Left kidney (tissue), 8 donors: Measurements from ENCODE around the gene POMC. TPM values are rescaled to one million over a fixed set of nuclear protein-coding genes. Genes with fewer than 3 reads are reported as not detected.
"Not testable (repeated sequence)": the region's sequence is repeated elsewhere in the genome, so short reads cannot be mapped to it uniquely, and the experiment has no call there.

Experiments used
- DNase-seq: peaks from one replicate; pipeline ENCODE4 v3.0.0-alpha.2; 2013
- long read RNA-seq, 8 donors: transcript quantifications; one replicate each; lab custom pipeline, GENCODE V29; 2026
- polyA plus RNA-seq: library from polyadenylated mRNA; unstranded; fragments of 120-200 nt; gene quantifications from one replicate; pipeline ENCODE4 v1.2.1, GENCODE V29; 2013; ENCODE audit not compliant: insufficient read length

Gene POMC
- 8.4 TPM for polyA plus RNA-seq
- long read RNA-seq, donor 1, transcript POMC-203 (3 exons, 959 nt), result major isoform, 10 of 26 reads
- long read RNA-seq, donor 1, partial matches to known transcripts, result 15 of 26 reads
- long read RNA-seq, donor 1, other reads (novel, unspliced or antisense), result 0 of 26 reads
- long read RNA-seq, donor 2, transcript POMC-203 (3 exons, 959 nt), result major isoform, 7 of 7 reads
- long read RNA-seq, donor 2, partial matches to known transcripts, result 0 of 7 reads
- long read RNA-seq, donor 2, other reads (novel, unspliced or antisense), result 0 of 7 reads
- long read RNA-seq, donor 3, transcript POMC-203 (3 exons, 959 nt), result major isoform, 9 of 31 reads
- long read RNA-seq, donor 3, partial matches to known transcripts, result 22 of 31 reads
- long read RNA-seq, donor 3, other reads (novel, unspliced or antisense), result 0 of 31 reads
- long read RNA-seq, donor 4, result 0 reads
- long read RNA-seq, donor 5, transcript POMC-203 (3 exons, 959 nt), result major isoform, 15 of 17 reads
- long read RNA-seq, donor 5, partial matches to known transcripts, result 0 of 17 reads
- long read RNA-seq, donor 5, other reads (novel, unspliced or antisense), result 0 of 17 reads
- long read RNA-seq, donor 6, transcript POMC-203 (3 exons, 959 nt), result major isoform, 13 of 29 reads
- long read RNA-seq, donor 6, partial matches to known transcripts, result 15 of 29 reads
- long read RNA-seq, donor 6, other reads (novel, unspliced or antisense), result 0 of 29 reads
- long read RNA-seq, donor 7, transcript POMC-203 (3 exons, 959 nt), result major isoform, 12 of 12 reads
- long read RNA-seq, donor 7, partial matches to known transcripts, result 0 of 12 reads
- long read RNA-seq, donor 7, other reads (novel, unspliced or antisense), result 0 of 12 reads
- long read RNA-seq, donor 8, partial matches to known transcripts, result 0 of 2 reads
- long read RNA-seq, donor 8, other reads (novel, unspliced or antisense), result 0 of 2 reads

- peak; percentile 44 for DNase-seq
These were observed at the start of gene POMC for GRCh38 chr2:25168256-25169072. Gene POMC (minus strand): TSS chr2:25168580. CDS start chr2:25164772, 3,808 bp downstream.

GRCh38 chr2:25218100-25218499, 49.7 kb upstream of the POMC start:
- DNase-seq, result no peak

- DNase-seq, result peak; percentile 77
These were observed 47.7 kb upstream of the POMC start for GRCh38 chr2:25215948-25216679.

- DNase-seq, result no peak
These were observed 46.9 kb upstream of the POMC start for GRCh38 chr2:25215232-25215631.

- DNase-seq, result no peak
These were observed 44.8 kb upstream of the POMC start for GRCh38 chr2:25213229-25213628.

- DNase-seq, result not testable (repeated sequence)
These were observed 42.5 kb upstream of the POMC start for GRCh38 chr2:25210923-25211322.

- DNase-seq, result no peak
These were observed 38.7 kb upstream of the POMC start for GRCh38 chr2:25207078-25207545.

GRCh38 chr2:25204190-25204838, 35.9 kb upstream of the POMC start:
- no peak for DNase-seq

- no peak for DNase-seq
These were observed 33.9 kb upstream of the POMC start for GRCh38 chr2:25202275-25202674.

GRCh38 chr2:25201794-25202193, 33.4 kb upstream of the POMC start:
- no peak for DNase-seq

- no peak for DNase-seq
These were observed 32.9 kb upstream of the POMC start for GRCh38 chr2:25201265-25201664.

GRCh38 chr2:25198576-25198975, 30.2 kb upstream of the POMC start:
- no peak for DNase-seq

- DNase-seq, result no peak
These were observed 29.8 kb upstream of the POMC start for GRCh38 chr2:25198209-25198525.

- DNase-seq, result no peak
These were observed 29.2 kb upstream of the POMC start for GRCh38 chr2:25197336-25198208.

- DNase-seq, result no peak
These were observed 26.3 kb upstream of the POMC start for GRCh38 chr2:25194576-25195122.

GRCh38 chr2:25190536-25190935, 22.2 kb upstream of the POMC start:
- DNase-seq, result no peak

GRCh38 chr2:25188405-25188804, 20.0 kb upstream of the POMC start:
- DNase-seq, result no peak

- DNase-seq, result no peak
These were observed 19.5 kb upstream of the POMC start for GRCh38 chr2:25187729-25188350.

- no peak for DNase-seq
These were observed 15.9 kb upstream of the POMC start for GRCh38 chr2:25184254-25184653.
